Urinary bladder (tissue), 4 donors: ENCODE measurements around the gene SOX18. TPM values are rescaled to one million over a fixed set of nuclear protein-coding genes. Genes with fewer than 3 reads are reported as not detected.
"Not testable (repeated sequence)": the region's sequence is repeated elsewhere in the genome, so short reads cannot be mapped to it uniquely, and the experiment has no call there.

Source experiments
- DNase-seq: peaks from one replicate; pipeline ENCODE4 v3.0.0-alpha.2; 2015; ENCODE audit errors: extremely low spot score
- H3K27ac ChIP-seq: one replicate; pipeline ENCODE4 v1.5.1; 2013; ENCODE audit warnings: low read depth, mild to moderate bottlenecking, moderate library complexity
- H3K36me3 ChIP-seq: one replicate; pipeline ENCODE4 v1.6.1; 2013; ENCODE audit warnings: mild to moderate bottlenecking, moderate library complexity; ENCODE audit not compliant: insufficient read depth
- H3K4me1 ChIP-seq: one replicate; pipeline ENCODE4 v1.6.1; 2013; ENCODE audit warnings: mild to moderate bottlenecking, moderate library complexity; ENCODE audit not compliant: insufficient read depth
- H3K4me3 ChIP-seq: one replicate; pipeline ENCODE4 v1.5.1; 2013; ENCODE audit warnings: low read depth, low read length
- WGBS: extraction: QIAGEN DNeasy Blood & Tissue Kit; methylation state at CpG from one replicate; pipeline ENCODE4 v1.1.7; 2013; 5-methylcytosine and 5-hydroxymethylcytosine counted together
- polyA plus RNA-seq: library from polyadenylated mRNA; stranded (reverse); fragments of 200-250 nt; gene quantifications from one replicate; pipeline ENCODE4 v1.2.3, GENCODE V29; 2013
- total RNA-seq: library from RNA; depleted of rRNA; stranded (reverse); fragments of >200 nt; gene quantifications from one replicate; pipeline ENCODE4 v1.2.3, GENCODE V29; 2014
- donor health status: healthy with polysubstance abuse.
- donor health status: healthy.

The SOX18 gene
- total and polyA plus RNA-seq, 2 donors, result 4.5 to 66.0 TPM

DNA sequence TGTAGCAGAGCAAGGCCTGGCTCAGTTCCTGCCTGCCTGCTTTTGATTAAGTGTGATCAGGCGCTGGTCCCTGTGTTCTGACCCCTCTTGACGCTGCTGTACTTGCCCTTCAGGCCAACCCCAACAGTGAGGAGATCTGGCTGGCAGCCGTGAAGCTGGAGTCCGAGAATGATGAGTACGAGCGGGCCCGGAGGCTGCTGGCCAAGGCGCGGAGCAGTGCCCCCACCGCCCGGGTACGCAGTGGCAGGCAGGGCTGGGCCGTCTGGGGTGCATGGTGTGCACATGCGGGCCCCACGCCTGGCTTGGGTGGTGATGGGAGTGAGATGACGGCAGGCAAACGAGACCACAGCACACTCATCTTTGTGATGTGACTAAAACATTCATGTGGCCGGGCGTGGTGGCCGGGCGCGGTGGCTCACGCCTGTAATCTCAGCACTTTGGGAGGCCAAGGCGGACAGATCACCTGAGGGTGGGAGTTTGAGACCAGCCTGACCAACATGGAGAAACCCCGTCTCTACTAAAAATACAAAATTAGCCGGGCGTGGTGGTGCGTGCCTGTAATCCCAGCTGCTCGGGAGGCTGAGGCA, 23.5 kb downstream of the SOX18 start:
- Histone ChIP-seq H3K36me3 (peaks cover 7% of the 10 kb centered on the region), H3K4me1 (no peaks in the 10 kb centered on the region), H3K4me3 (no peak overlapping the region), H3K27ac (no peak overlapping the region)
- 94% methylated on average over 29 of the region's 29 CpGs for WGBS
- no peak for DNase-seq

DNA sequence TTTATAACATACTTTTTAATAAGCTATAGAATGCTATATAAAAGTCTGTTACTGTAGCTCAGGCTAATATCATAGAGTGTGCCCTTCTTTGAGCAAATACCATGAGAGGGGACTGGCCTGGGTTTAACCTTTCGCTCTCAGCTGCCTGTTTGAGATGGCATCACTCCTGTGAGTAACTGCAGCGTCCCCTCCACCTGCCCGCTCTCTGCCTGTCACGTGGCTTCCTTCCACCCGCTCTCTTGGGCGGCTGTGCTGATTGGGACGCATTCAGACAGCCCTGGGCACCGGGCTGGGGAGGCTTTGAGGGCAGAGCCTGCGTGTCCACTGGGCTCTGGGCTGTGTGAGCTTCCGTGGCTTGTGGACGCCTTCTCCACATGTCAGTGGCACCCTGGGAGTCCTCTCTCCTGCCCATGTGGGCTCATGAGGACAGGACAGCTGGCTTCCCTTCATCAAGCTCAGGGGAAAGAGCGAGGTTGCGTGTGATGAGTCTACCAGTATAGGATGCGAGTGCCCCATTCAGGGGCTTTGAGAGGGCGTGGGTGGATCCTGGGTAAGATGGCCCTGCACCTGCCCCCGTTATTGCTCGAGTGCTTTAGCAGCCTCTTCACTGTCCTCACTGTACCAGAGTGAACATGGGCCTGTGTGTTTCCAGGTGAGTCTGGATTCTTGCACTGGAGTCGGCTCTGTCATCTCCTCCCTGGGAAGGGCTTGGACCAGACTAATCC, 24.2 kb downstream of the SOX18 start:
- Histone ChIP-seq H3K4me1 (no peaks in the 10 kb centered on the region), H3K36me3 (peaks cover 7% of the 10 kb centered on the region), H3K27ac (no peak overlapping the region), H3K4me3 (no peak overlapping the region)
- DNase-seq, result no peak
- 94% methylated on average over 18 of the region's 18 CpGs for WGBS

DNA sequence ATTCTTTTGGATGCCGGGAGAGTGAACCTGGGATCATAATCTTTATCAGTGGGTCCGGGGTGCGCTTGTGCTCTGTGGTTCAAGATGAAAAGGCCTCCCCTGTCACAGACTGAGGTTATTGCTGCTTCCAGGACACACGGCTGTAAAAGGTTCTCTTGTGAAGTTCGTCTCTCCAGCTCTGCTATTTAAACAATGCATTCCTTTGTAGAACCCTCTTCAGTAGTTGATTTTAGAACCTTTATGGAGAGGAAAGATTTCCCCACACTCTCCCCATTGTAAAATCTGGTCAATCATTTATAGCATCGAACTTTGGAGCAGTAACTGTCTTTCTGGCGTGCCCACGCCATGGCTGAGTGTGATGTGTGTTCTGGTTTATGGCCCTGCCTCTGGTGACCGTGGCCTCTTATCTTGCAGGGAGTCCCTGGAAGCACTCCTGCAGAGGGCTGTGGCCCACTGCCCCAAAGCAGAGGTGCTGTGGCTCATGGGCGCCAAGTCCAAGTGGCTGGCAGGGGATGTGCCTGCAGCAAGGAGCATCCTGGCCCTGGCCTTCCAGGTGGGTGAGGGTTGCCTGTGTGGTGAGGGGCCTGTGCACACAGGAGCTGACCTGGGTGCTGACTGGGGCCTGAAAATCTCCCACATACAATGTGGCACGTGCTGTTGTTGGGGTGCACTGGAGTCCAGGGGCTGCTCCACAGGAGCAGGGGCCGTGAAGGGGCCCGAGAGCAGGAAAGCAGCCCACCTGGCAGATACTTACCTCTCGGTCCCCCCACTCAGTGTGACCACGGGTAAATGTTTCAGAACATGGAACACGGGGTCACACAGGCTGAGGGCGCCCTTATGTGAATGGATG, 25.1 kb downstream of the SOX18 start:
- DNase-seq, result no peak
- no peak overlapping the region for H3K27ac ChIP-seq
- H3K4me1 ChIP-seq, result no peaks in the 10 kb centered on the region
- WGBS, result 85% methylated on average over 17 of the region's 17 CpGs
- no peak overlapping the region for H3K4me3 ChIP-seq
- peaks cover 7% of the 10 kb centered on the region for H3K36me3 ChIP-seq

- Histone ChIP-seq H3K36me3 (peaks cover 7% of the 10 kb centered on the region), H3K4me1 (no peaks in the 10 kb centered on the region), H3K4me3 (no peak overlapping the region), H3K27ac (no peak overlapping the region)
- 76% methylated on average over 15 of the region's 15 CpGs for whole genome bisulfite sequencing
- no peak for DNase-seq
Measured at GRCh38 chr20:64023361-64024140, 25.9 kb downstream of the SOX18 start.

DNA sequence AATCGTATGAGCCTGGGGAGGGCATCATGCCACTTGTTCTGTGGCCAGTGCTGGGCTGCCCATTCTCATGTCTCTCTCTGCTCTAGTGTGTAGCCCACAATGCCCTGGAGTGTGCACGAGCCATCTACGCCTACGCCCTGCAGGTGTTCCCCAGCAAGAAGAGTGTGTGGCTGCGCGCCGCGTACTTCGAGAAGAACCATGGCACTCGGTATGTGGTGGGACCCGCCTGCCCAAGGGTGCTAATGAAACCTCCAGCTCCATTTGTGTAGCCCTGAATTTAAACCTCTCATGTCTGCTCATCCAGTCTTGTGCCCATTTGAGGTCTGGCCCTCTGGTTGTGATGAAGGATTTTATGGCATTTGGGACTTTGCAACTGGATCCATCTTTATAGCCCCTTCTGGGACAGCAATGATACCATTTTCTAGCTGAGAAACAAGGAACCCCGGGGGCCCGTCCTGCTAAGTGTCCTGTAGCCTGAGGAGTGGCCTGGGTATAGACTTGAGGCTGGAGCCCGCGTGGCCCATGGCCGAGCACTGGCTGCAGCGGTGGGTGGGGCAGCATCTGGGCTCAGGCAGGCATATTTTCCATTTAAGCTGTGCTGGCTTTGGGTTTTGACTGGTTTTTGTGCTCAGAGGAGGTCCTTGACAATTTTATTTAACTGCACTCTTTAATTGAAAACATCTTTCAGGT, 26.6 kb downstream of the SOX18 start:
- WGBS, result 88% methylated on average over 17 of the region's 17 CpGs
- peaks cover 3% of the 10 kb centered on the region for H3K36me3 ChIP-seq
- DNase-seq, result no peak

DNA sequence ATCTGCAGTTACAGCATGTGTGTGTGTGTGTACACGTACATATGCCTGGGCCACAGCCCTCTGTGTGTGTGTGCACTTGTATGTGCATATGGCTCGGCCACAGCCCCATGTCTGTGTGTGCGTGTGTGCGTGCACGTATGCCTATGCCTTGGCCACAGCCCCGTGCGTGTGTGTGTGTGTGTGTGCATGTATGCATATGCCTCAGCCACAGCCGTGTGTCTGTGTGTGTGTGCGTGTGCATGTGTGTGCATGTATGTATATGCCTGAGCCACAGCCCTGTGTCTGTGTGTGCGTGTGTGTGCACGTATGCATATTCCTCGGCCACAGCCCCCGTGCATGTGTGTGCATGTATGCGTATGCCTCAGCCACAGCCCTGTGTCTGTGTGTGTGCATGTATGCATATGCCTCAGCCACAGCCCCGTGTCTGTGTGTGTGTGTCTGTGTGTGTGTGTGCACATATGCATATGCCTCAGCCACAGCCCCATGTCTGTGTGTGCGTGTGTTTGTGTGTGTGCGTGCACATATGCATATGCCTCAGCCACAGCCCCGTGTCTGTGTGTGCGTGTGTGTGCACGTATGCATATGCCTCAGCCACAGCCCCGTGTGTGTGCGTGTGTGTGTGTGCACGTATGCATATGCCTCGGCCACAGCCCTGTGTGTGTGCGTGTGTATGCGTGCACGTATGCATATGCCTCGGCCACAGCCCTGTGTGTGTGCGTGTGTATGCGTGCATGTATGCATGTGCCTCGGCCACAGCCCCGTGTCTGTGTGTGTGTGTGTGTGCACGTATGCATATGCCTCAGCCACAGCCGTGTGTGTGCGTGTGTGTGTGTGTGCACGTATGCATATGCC, 28.1 kb downstream of the SOX18 start:
- peaks cover 3% of the 10 kb centered on the region for H3K36me3 ChIP-seq
- no peak overlapping the region for H3K4me3 ChIP-seq
- DNase-seq, result no peak
- H3K4me1 ChIP-seq, result no peaks in the 10 kb centered on the region
- no peak overlapping the region for H3K27ac ChIP-seq
- WGBS, result 95% methylated on average over 36 of the region's 36 CpGs

More for the DNA sequence above, 26.6 kb downstream of the SOX18 start:
- H3K27ac ChIP-seq, result no peak overlapping the region
- no peaks in the 10 kb centered on the region for H3K4me1 ChIP-seq
- H3K4me3 ChIP-seq, result no peak overlapping the region

- no peak for DNase-seq
- H3K36me3 ChIP-seq, result peaks cover 5% of the 10 kb centered on the region
- H3K4me1 ChIP-seq, result no peaks in the 10 kb centered on the region
- no peak overlapping the region for H3K4me3 ChIP-seq
- no peak overlapping the region for H3K27ac ChIP-seq
- WGBS, result 79% methylated on average over 2 of the region's 2 CpGs
Measured at GRCh38 chr20:64015635-64016034, 33.8 kb downstream of the SOX18 start.

GRCh38 chr20:64012385-64013154, 36.9 kb downstream of the SOX18 start:
- H3K36me3 ChIP-seq, H3K27ac ChIP-seq, H3K4me3 ChIP-seq, H3K4me1 ChIP-seq, DNase-seq: not testable (repeated sequence)
- WGBS, result 93% methylated on average over 11 of the region's 20 CpGs

DNA sequence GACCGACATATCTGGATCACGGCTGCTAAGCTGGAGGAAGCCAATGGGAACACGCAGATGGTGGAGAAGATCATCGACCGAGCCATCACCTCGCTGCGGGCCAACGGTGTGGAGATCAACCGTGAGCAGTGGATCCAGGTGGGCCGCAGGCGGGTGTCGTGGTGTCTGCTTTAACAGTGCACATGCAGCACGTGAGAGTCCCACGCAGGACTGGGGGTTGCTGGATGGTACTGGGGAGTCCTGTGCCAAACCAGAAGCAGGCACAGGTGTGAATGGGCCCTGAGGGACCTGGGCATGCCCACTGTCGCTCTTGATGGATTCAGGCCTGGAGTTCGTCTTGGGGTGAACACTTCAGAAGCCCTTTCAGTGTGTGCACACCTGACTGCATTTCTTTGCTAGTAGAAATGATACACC, 38.1 kb downstream of the SOX18 start:
- Histone ChIP-seq H3K4me1 (no peaks in the 10 kb centered on the region), H3K4me3 (no peak overlapping the region), H3K36me3 (peaks cover 5% of the 10 kb centered on the region), H3K27ac (no peak overlapping the region)
- 97% methylated on average over 16 of the region's 16 CpGs for WGBS
- DNase-seq, result no peak

DNA sequence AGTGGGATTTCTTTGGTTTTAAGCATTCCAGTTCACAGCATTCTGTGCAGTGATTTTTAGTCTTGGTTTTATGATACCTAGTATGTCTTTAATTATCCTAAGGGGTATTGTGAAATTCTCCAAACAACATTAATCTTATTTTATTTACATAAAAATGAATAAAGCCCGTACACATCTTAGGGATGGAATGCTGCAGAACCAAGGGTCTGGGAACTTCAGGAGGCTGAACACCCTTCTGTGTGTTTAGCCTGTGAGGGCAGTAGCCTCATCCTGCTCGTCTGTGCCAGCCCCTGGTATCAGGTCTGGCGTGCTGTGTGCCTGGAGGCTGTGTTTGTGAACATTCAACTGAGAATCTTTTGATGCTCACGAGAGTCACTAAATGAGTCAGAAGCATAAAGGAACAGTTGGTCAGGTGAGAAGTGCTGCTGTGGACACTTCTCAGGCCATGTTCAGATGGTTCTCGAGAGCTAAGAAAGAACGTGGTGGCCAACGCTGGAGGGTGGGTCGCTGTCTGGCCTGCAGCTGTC, 38.7 kb downstream of the SOX18 start:
- no peak overlapping the region for H3K4me3 ChIP-seq
- no peak for DNase-seq
- no peaks in the 10 kb centered on the region for H3K4me1 ChIP-seq
- peaks cover 5% of the 10 kb centered on the region for H3K36me3 ChIP-seq
- H3K27ac ChIP-seq, result no peak overlapping the region
- 89% methylated on average over 8 of the region's 8 CpGs for WGBS

DNA sequence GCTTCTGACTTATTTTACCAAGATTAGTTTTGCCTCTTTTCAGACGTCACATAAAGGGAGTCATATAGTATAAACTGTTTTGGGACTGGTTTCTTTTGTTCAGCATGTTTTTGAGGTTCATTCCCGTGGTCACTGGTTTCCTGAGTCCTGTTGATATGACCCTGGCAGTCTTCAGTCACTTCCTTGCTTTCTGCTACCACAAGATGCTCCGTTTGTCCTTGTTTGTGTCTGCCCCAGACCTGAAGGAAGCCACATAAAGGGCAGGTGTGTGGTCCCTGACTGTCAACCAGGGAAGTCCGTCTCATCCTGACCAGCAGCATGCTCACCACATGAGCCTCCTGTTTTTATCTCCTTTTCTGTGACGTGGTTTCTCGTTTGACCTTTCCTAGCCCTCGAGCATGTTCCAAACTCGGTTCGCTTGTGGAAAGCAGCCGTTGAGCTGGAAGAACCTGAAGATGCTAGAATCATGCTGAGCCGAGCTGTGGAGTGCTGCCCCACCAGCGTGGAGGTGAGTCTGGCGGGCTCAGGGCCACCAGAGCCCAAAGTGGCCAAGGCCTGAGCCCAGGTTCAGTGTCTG, 39.5 kb downstream of the SOX18 start:
- no peak overlapping the region for H3K27ac ChIP-seq
- H3K4me1 ChIP-seq, result no peaks in the 10 kb centered on the region
- H3K4me3 ChIP-seq, result no peak overlapping the region
- no peak for DNase-seq
- 92% methylated on average over 13 of the region's 13 CpGs for WGBS
- H3K36me3 ChIP-seq, result peaks cover 5% of the 10 kb centered on the region
